OCI-LY7 (cell line): ENCODE data around the gene SAP25. TPM values are rescaled to one million over a fixed set of nuclear protein-coding genes. Genes with fewer than 3 reads are reported as not detected.

ENCODE experiments used
- BruUV-seq: library from RNA; stranded (reverse); fragments of 400-500 nt; replicated peaks from 2 replicates; lab custom pipeline; 2021; lab: Mats Ljungman, UMichigan
- CTCF ChIA-PET: fragments of 300-600 bp; sonication (Branson Sonifier 250); formaldehyde crosslinking; loops from one replicate; lab custom pipeline; 2022; ENCODE audit warnings: antibody characterized with exemption; ENCODE audit not compliant: unreplicated experiment; lab: Charles Lee
- POLR2A ChIA-PET: fragments of 300-600 bp; sonication (Branson Sonifier 250); formaldehyde crosslinking; loops from one replicate; lab custom pipeline; 2022; ENCODE audit warnings: antibody characterized with exemption; lab: Charles Lee
- DNase-seq: peaks from one replicate; pipeline ENCODE4 v3.0.0-alpha.2; 2015; ENCODE audit warnings: low spot score
- H2AFZ ChIP-seq: fragments of 200-600 bp; sonication (generic), shearing (Covaris generic); 2 replicates; pipeline ENCODE4 v1.6.1; 2014; ENCODE audit warnings: mild to moderate bottlenecking, antibody characterized with exemption, low read length, moderate library complexity
- H3K27ac ChIP-seq: fragments of 200-600 bp; sonication (generic); 2 replicates; pipeline ENCODE4 v1.5.1; 2014; ENCODE audit warnings: mixed run types, low read depth, mild to moderate bottlenecking, moderate library complexity, low read length, inconsistent platforms; ENCODE audit not compliant: poor library complexity, severe bottlenecking
- H3K36me3 ChIP-seq: fragments of 200-600 bp; sonication (generic); 2 replicates; pipeline ENCODE4 v1.6.1; 2014; ENCODE audit warnings: mild to moderate bottlenecking, antibody characterized with exemption, low read length, moderate library complexity, mixed read lengths; ENCODE audit not compliant: insufficient read depth
- H3K4me1 ChIP-seq: fragments of 200-600 bp; sonication (generic); 2 replicates; pipeline ENCODE4 v1.5.1; 2014; ENCODE audit warnings: mild to moderate bottlenecking, low read length; ENCODE audit not compliant: insufficient read depth, poor library complexity, severe bottlenecking
- H3K4me2 ChIP-seq: fragments of 200-600 bp; sonication (generic); 2 replicates; pipeline ENCODE4 v1.6.1; 2014; ENCODE audit warnings: mild to moderate bottlenecking, low read length
- H3K4me3 ChIP-seq: fragments of 200-600 bp; sonication (generic); 2 replicates; pipeline ENCODE4 v1.5.1; 2014; ENCODE audit warnings: mild to moderate bottlenecking, low read depth, low read length; ENCODE audit not compliant: poor library complexity, severe bottlenecking
- H3K79me2 ChIP-seq: fragments of 200-600 bp; sonication (generic); 2 replicates; pipeline ENCODE4 v1.6.1; 2016; ENCODE audit warnings: low read depth, mild to moderate bottlenecking, low read length, moderate library complexity, mixed read lengths; ENCODE audit not compliant: insufficient read depth
- H3K9me2 ChIP-seq: fragments of 200-600 bp; sonication (generic); 2 replicates; pipeline ENCODE4 v1.6.1; 2016; ENCODE audit warnings: mild to moderate bottlenecking, low read length, mixed read lengths; ENCODE audit not compliant: insufficient read depth
- H3K9me3 ChIP-seq: fragments of 200-600 bp; sonication (generic); 2 replicates; pipeline ENCODE4 v1.6.1; 2014; ENCODE audit warnings: mild to moderate bottlenecking, mixed run types, low read length, mixed read lengths
- H4K20me1 ChIP-seq: fragments of 200-600 bp; sonication (generic); 2 replicates; pipeline ENCODE4 v1.6.1; 2014; ENCODE audit warnings: mild to moderate bottlenecking, antibody characterized with exemption, low read length, moderate library complexity, mixed read lengths; ENCODE audit not compliant: insufficient read depth
- CTCF ChIP-seq: fragments of 200-600 bp; sonication (generic); conservative IDR thresholded peaks from 2 replicates; pipeline ENCODE4 v1.5.1; 2014; ENCODE audit warnings: mild to moderate bottlenecking, antibody characterized with exemption, low read length, moderate library complexity, mixed read lengths
- EZH2phosphoT487 ChIP-seq: fragments of 200-600 bp; sonication (generic); IDR thresholded peaks from 2 replicates; pipeline ENCODE4 v1.6.1; 2018; ENCODE audit warnings: low read depth, borderline replicate concordance, mild to moderate bottlenecking, mixed run types, antibody characterized with exemption, low read length, moderate library complexity, mixed read lengths
- intact Hi-C: fragments of 100-400 bp; cut with micrococcal nuclease; formaldehyde crosslinking; loops from one replicate; pipeline ENCODE4 v1.10.0; 2022; ENCODE audit not compliant: unreplicated experiment
- total RNA-seq, 2 experiments: library from RNA; depleted of rRNA in 1 of 2; stranded (reverse); fragments of >200 nt in 1 of 2; shearing (Covaris generic) in 1 of 2; gene quantifications; 2 replicates each; pipeline ENCODE4 v1.2.3, GENCODE V29; 2014 to 2022

The SAP25 gene
- total RNA-seq, 2 experiments from 2014 or later: 1.5 to 12.7 TPM

GRCh38 chr7:100563809-100564400, 9.8 kb downstream of the SAP25 start:
- POLR2A ChIA-PET: no interaction called here
- H2AFZ ChIP-seq: no peak overlapping the region
- DNase-seq: peak; percentile 75
- H3K27ac ChIP-seq: no peak overlapping the region
- intact Hi-C loops: loop anchor here (1.0 kb wide), 2 partner anchors 24 to 127 kb away; no protein-coding TSS in a partner anchor
- H3K4me3 ChIP-seq: no peak overlapping the region
- peaks cover 27% of the 10 kb centered on the region for H3K4me1 ChIP-seq
- H3K9me3 ChIP-seq: no peaks in the 10 kb centered on the region
- H4K20me1 ChIP-seq: no peaks in the 10 kb centered on the region
- H3K36me3 ChIP-seq: peaks cover 12% of the 10 kb centered on the region; the same call in 1 of the 2 replicates
- TF ChIP-seq EZH2phosphoT487: no peak
- TF ChIP-seq CTCF: peak; percentile 93
- no peak overlapping the region for H3K4me2 ChIP-seq
- CTCF ChIA-PET: interaction anchor here (0.6 to 1.2 kb wide), 2 partner anchors 25 to 71 kb away, joined by 3 read pairs; no protein-coding TSS in a partner anchor
- BruUV-seq: no TSS peak
- no peaks in the 10 kb centered on the region for H3K79me2 ChIP-seq
- no peaks in the 10 kb centered on the region for H3K9me2 ChIP-seq

GRCh38 chr7:100563100-100563564, 10.6 kb downstream of the SAP25 start:
- H3K4me2 ChIP-seq: no peak overlapping the region
- H3K27ac ChIP-seq: no peak overlapping the region
- POLR2A ChIA-PET: no interaction called here
- H2AFZ ChIP-seq: no peak overlapping the region
- no peaks in the 10 kb centered on the region for H3K79me2 ChIP-seq
- peaks cover 21% of the 10 kb centered on the region for H3K4me1 ChIP-seq
- BruUV-seq: no TSS peak
- CTCF ChIA-PET: no interaction called here
- H3K9me2 ChIP-seq: no peaks in the 10 kb centered on the region
- H3K4me3 ChIP-seq: no peak overlapping the region
- no peaks in the 10 kb centered on the region for H4K20me1 ChIP-seq
- no peak for DNase-seq
- intact Hi-C loops: no loop called here
- peaks cover 12% of the 10 kb centered on the region; the same call in 1 of the 2 replicates for H3K36me3 ChIP-seq
- TF ChIP-seq CTCF (no peak), EZH2phosphoT487 (no peak)
- H3K9me3 ChIP-seq: no peaks in the 10 kb centered on the region
